Heart left ventricle (tissue), 16 donors: ENCODE data around the gene CLEC2L. TPM values are rescaled to one million over a fixed set of nuclear protein-coding genes. Genes with fewer than 3 reads are reported as not detected.

Source experiments
- ATAC-seq, 4 donors: fragments of 200-7000 bp; cut with Tn5 transposase; one replicate each; pipeline ENCODE4 v1.9.1; 2020 to 2022; ENCODE audit warnings: moderate library complexity in 4 of 4, mild to moderate bottlenecking in 3 of 4, moderate number of reproducible peaks in 1 of 4
- DNase-seq, 5 donors: peaks; one replicate each; pipeline ENCODE4 v3.0.0-alpha.2; 2020
- H3K27ac ChIP-seq, 12 donors: fragments of 200-600 bp; sonication (generic) in 4 of 12; one replicate each; pipeline versions ENCODE4 v1.5.0 to v1.8.0; 2016 to 2022; ENCODE audit warnings: mild to moderate bottlenecking in 2 of 12
- H3K27me3 ChIP-seq, 9 donors: fragments of 200-600 bp; sonication (generic) in 2 of 9; one replicate each; pipeline versions ENCODE4 v1.5.1 to v1.8.0; 2016 to 2022; ENCODE audit warnings: mild to moderate bottlenecking in 3 of 9
- H3K36me3 ChIP-seq, 9 donors: fragments of 200-600 bp; sonication (generic) in 2 of 9; one replicate each; pipeline versions ENCODE4 v1.5.0 to v1.8.0; 2018 to 2022; ENCODE audit warnings: mild to moderate bottlenecking in 2 of 9
- H3K4me1 ChIP-seq, 12 donors: fragments of 200-600 bp; sonication (generic) in 4 of 12; one replicate each; pipeline versions ENCODE4 v1.5.0 to v1.8.0; 2016 to 2022; ENCODE audit warnings: mild to moderate bottlenecking in 3 of 12
- H3K4me3 ChIP-seq, 12 donors: fragments of 200-600 bp; sonication (generic) in 4 of 12; one replicate each; pipeline versions ENCODE4 v1.5.0 to v1.8.0; 2017 to 2022; ENCODE audit warnings: mild to moderate bottlenecking in 9 of 12, moderate library complexity in 4 of 12
- H3K9me3 ChIP-seq, 12 donors: fragments of 200-600 bp; sonication (generic) in 4 of 12; one replicate each; pipeline versions ENCODE4 v1.5.0 to v1.8.0; 2016 to 2022; ENCODE audit warnings: mild to moderate bottlenecking in 1 of 12
- CTCF ChIP-seq, 12 donors: fragments of 200-600 bp; sonication (generic) in 4 of 12; IDR thresholded peaks; one replicate each; pipeline versions ENCODE4 v1.5.0 to v1.8.0; 2018 to 2022; ENCODE audit warnings: antibody characterized with exemption in 12 of 12, mild to moderate bottlenecking in 5 of 12
- POLR2A ChIP-seq, 2 donors: fragments of 450-650 bp; IDR thresholded peaks; one replicate each; pipeline ENCODE4 v1.6.1; 2017; ENCODE audit warnings: antibody characterized with exemption in 2 of 2, mild to moderate bottlenecking in 2 of 2, moderate library complexity in 2 of 2
- WGBS, 4 donors: extraction: QIAGEN DNeasy Blood & Tissue Kit in 2 of 4; methylation state at CpG; one replicate each; pipeline versions ENCODE4 v1.1.5 to v1.1.7; 2013 to 2018; 5-methylcytosine and 5-hydroxymethylcytosine counted together
- intact Hi-C, 10 donors: fragments of 100-400 bp; cut with DNase I; formaldehyde crosslinking; loops; one replicate each; pipeline versions ENCODE4 v1.11.1 to v1.14.2; 2022
- polyA plus RNA-seq, 2 donors: library from polyadenylated mRNA; stranded (reverse); fragments of 200-250 nt; gene quantifications; one replicate each; pipeline ENCODE4 v1.2.3, GENCODE V29; 2013
- total RNA-seq, 9 donors: library from RNA; depleted of rRNA in 2 of 9; stranded (reverse); fragments of >200 nt in 2 of 9; fragmentation: NEBNext Ultra II Directional in 3 of 9; extraction: Animal tissue kit (Norgen Biotek cat#: 25700) in 3 of 9; gene quantifications; one replicate each; pipeline versions ENCODE4 v1.1.0 to v1.2.4, GENCODE V29; 2016 to 2023
- donor health status: ischemic (EF 13 %, LVEDD 7.1; RV severe dilation, severe dysfunction).
- donor health status: healthy with polysubstance abuse.
- donor health status: DM: no; HTN: yes; CAD: no.
- donor health status: DM: no; HTN: no; CAD: no.
- donor health status: ischemic (EF 25% LVEDD 6.9; RV normal size, moderate dysfunction).
- donor health status: ischemic (EF 25% LVEDD 5.7; RV mildly dilated, moderate dysfunction).
- donor health status: healthy.
- donor health status: DM: yes; HTN: yes; CAD: no.
- donor health status: ischemic (EF 35%, LVEDD 5.7; RV mildly dilated, moderate dysfunction).
- donor health status: nonischemic (EF 11% LVEDD 7.7; RV severe dilation, severe dysfunction).
- donor health status: DM: yes; HTN: yes; CAD: no.
- donor health status: PGD.
- donor health status: ischemic (EF 29% LVEDD 5.4; RV normal size, mild dysfunction).
- donor health status: nonischemic (EF 23%, LVEDD 6.1; RV moderate dilation, normal function).

CLEC2L gene
- total and polyA plus RNA-seq, 11 donors: 0.18 to 0.36 TPM; not detected in 9

GRCh38 chr7:139568813-139569490 is 45.5 kb downstream of the CLEC2L start:
- Histone ChIP-seq H3K9me3 (peaks cover 0 to 4% (median 0%) of the 10 kb centered on the region in 12 donors), H3K27ac (no peak overlapping the region), H3K4me3 (no peak overlapping the region), H3K27me3 (no peaks in the 10 kb centered on the region), H3K36me3 (peaks cover 0 to 55% (median 31%) of the 10 kb centered on the region in 9 donors), H3K4me1 (peaks cover 0 to 4% (median 0%) of the 10 kb centered on the region in 12 donors)
- ATAC-seq: no peak
- intact Hi-C loops: no loop called here
- TF ChIP-seq POLR2A (IDR thresholded peaks at IDR 0.05) (no peak), CTCF (IDR thresholded peaks at IDR 0.05) (no peak)
- 97 to 99% (median 98%) methylated on average over 11 to 12 of the region's 12 CpGs for WGBS, 4 donors
- DNase-seq: peak in 1 of 5 donors; percentile 10

DNA sequence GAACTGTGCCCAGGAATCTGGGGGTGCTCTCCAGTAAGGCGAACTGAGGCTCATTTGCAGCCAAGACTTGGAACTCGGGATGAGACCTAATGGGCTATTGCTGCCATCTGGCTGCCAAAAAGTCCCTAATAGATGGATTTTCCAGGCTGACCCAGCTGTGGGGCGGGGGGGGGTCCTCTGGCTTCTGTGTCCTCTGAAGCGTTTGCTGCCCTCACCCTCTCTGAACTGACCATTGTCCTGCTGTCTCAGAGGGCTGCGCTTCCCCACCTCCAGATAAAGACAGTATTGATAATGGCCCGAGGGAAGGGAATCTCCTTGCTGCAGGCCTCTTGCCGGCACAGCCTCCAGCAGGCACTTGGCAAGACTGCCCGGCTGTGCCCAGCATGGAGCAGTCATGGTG is 46.6 kb downstream of the CLEC2L start:
- no peak overlapping the region for H3K4me3 ChIP-seq

DNA sequence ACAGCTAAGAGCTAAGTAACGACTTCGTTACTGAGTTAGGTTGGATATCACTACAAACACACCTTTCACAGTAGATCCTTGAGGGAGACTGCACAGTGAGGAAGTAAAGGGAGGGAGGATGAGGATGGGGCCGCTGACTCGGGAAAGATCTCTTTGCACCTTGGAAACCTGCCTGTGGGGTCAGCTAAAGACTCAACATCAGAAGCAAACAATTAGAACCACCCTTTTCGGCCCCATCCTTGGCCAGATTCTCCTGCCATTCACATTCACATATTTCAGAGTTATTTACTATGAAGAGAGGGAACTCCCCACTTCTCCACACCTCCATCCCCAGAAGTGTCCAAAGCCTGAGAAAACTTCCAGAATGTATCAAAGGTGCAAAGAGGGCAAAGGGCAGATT is 47.1 kb downstream of the CLEC2L start:
- no peaks in the 10 kb centered on the region for H3K9me3 ChIP-seq
- DNase-seq: no peak
- no peak for TF ChIP-seq POLR2A (IDR thresholded peaks at IDR 0.05)
- TF ChIP-seq CTCF (IDR thresholded peaks at IDR 0.05): no peak
- H3K27me3 ChIP-seq: no peaks in the 10 kb centered on the region
- no peak for ATAC-seq
- no peak overlapping the region for H3K4me3 ChIP-seq
- intact Hi-C loops: no loop called here
- 83 to 91% (median 88%) methylated on average over 5 of the region's 5 CpGs for WGBS, 4 donors
- H3K27ac ChIP-seq: no peak overlapping the region
- H3K36me3 ChIP-seq: peaks cover 0 to 68% (median 47%) of the 10 kb centered on the region in 9 donors
- H3K4me1 ChIP-seq: peaks cover 0 to 15% (median 3%) of the 10 kb centered on the region in 12 donors

More for the DNA sequence above, 46.6 kb downstream of the CLEC2L start:
- peaks cover 0 to 4% (median 0%) of the 10 kb centered on the region in 12 donors for H3K9me3 ChIP-seq
- no peak overlapping the region for H3K27ac ChIP-seq
- ATAC-seq (no peak), DNase-seq (peak in 1 of 5 donors; percentile 9)
- H3K27me3 ChIP-seq: no peaks in the 10 kb centered on the region
- peaks cover 0 to 63% (median 42%) of the 10 kb centered on the region in 9 donors for H3K36me3 ChIP-seq
- intact Hi-C loops: no loop called here
- H3K4me1 ChIP-seq: peaks cover 0 to 15% (median 4%) of the 10 kb centered on the region in 12 donors
- 73 to 78% (median 76%) methylated on average over 7 to 8 of the region's 8 CpGs for WGBS, 4 donors
- TF ChIP-seq CTCF (IDR thresholded peaks at IDR 0.05) (peak in 1 of 12 donors; percentile 14), POLR2A (IDR thresholded peaks at IDR 0.05) (no peak)

DNA sequence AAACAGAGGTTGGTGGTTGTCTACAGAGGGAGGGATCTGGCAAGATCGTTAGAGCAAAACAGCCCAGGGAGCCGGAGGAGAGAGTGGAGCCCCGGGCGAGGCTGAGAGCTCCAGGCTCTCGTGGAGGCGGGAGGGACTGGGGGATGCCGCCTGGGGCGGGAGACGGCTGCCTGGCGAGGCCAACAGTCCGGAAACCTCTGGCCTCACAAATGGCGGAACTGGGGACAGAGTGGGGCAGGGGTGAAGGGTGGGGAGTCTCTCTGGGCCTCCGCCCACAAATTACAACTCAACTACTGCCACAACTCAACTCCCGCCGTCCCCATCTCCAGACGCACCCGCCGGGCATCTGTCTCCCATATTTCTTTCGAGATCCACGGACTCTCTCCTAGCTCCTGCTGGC is 47.7 kb downstream of the CLEC2L start:
- peaks cover 0 to 15% (median 3%) of the 10 kb centered on the region in 12 donors for H3K4me1 ChIP-seq
- no peaks in the 10 kb centered on the region for H3K9me3 ChIP-seq
- no peak for DNase-seq
- intact Hi-C loops: no loop called here
- H3K4me3 ChIP-seq: no peak overlapping the region
- no peak for TF ChIP-seq CTCF (IDR thresholded peaks at IDR 0.05)
- no peak for TF ChIP-seq POLR2A (IDR thresholded peaks at IDR 0.05)
- 87 to 93% (median 91%) methylated on average over 20 of the region's 20 CpGs for WGBS, 4 donors
- H3K27me3 ChIP-seq: no peaks in the 10 kb centered on the region
- H3K27ac ChIP-seq: no peak overlapping the region
- no peak for ATAC-seq
- H3K36me3 ChIP-seq: peaks cover 0 to 73% (median 51%) of the 10 kb centered on the region in 9 donors
